ENCODE measurements around the gene CYP4F8.
A peak's percentile ranks its signal among the peaks of the same experiment; 100 is the strongest.

Gene CYP4F8

DNA sequence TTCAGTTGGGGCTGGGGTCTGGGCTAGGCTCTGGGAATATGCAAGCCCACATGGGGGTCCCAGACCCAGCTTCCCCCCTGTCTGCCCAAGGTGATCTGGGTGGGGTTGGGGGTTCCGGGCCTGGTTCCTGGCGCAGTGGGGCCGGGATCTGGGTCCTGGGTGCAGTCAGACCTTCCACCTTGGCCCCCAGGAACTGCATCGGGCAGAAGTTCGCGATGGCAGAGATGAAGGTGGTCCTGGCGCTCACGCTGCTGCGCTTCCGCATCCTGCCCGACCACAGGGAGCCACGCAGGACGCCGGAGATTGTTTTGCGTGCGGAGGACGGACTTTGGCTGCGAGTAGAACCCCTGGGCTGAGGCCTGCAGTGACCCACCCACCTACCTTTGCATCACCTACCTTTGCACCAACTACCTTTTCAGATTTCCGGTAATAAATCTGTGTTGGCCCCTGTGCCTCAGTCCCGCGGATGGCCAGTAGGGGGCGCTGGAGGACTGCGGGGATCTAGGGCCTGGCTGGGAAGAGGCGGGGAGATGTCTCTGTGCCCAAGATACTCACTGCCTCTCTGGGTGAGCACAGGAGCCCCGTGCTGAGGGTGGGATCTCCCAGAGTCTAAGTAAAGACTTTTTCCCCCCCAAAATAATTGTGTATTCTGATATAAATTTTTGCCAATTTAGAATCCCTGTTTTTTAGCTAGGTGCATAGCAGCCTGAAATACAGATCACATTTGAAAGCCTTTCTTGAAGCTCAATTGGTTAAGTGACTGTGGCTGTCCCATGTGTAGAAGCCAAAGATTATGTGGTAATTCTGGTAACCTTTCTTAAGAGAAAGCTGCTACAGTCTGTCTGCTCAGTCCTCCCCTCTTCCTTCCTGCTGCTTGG, 14.2 kb downstream of the CYP4F8 start:
- Histone ChIP-seq H3K4me1 (ENCODE audit: control extremely low read depth in 1 of 4, control insufficient read depth in 4 of 4, insufficient read depth in 4 of 4, low read length in 3 of 4) (peaks cover 0 to 6% (median 3%) of the 10 kb centered on the region in 4 experiments), H3K4me3 (ENCODE audit: control insufficient read depth in 1 of 7, extremely low read depth in 1 of 7, insufficient read depth in 4 of 7, low read depth in 2 of 7, low read length in 6 of 7) (peak overlapping the region in 1 of 7 experiments; percentile 10), H3K36me3 (ENCODE audit: control insufficient read depth in 4 of 4, insufficient read depth in 4 of 4, low read length in 3 of 4) (no peaks in the 10 kb centered on the region), H3K9me3 (ENCODE audit: control extremely low read depth in 1 of 5, control insufficient read depth in 4 of 5, insufficient read depth in 2 of 5, low read depth in 1 of 5, low read length in 4 of 5) (no peaks in the 10 kb centered on the region), H3K27me3 (replicated peaks in 2 of 5; ENCODE audit: control insufficient read depth in 4 of 5, insufficient read depth in 5 of 5, low read length in 4 of 5) (peaks cover 0 to 14% (median 2%) of the 10 kb centered on the region in 5 experiments), H3K27ac (ENCODE audit: insufficient read depth in 1 of 2, low read depth in 1 of 2, low read length in 2 of 2, poor library complexity in 1 of 2, severe bottlenecking in 2 of 2) (no peak overlapping the region)
- ChIA-PET POLR2A (no interaction called here), CTCF (interaction anchor here (0.6 to 1.2 kb wide), 7 partner anchors 54 to 628 kb away, joined by 3 to 4 read pairs (median 3); no protein-coding TSS in a partner anchor)
- 11% methylated on average over 20 of the region's 25 CpGs for WGBS (ENCODE audit: insufficient coverage)
- DNase-seq: peak; percentile 73 to 82 (median 76)

DNA sequence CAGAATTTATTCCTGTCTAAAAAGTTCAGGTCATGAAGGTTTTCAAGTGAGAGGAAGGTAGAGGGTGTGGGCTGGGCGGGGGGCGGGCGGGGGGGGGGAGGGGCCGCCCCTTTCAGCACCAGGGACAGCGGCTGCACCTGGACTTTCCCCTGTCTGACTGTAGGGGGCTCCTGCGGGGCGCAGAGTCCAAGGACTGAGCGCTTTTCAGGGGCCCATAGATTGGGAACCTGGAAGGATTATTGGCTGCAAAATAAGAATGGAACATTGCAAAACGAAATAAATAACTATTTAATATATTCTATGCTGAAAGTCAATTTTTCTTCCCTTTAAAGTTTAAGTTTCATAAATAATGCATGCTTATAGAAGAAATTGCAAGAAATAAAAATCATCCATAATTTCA, 16.8 kb downstream of the CYP4F8 start:
- Histone ChIP-seq H3K9me3 (ENCODE audit: control extremely low read depth in 1 of 5, control insufficient read depth in 4 of 5, insufficient read depth in 2 of 5, low read depth in 1 of 5, low read length in 4 of 5) (peaks cover 0 to 3% (median 0%) of the 10 kb centered on the region in 5 experiments), H3K4me1 (ENCODE audit: control extremely low read depth in 1 of 4, control insufficient read depth in 4 of 4, insufficient read depth in 4 of 4, low read length in 3 of 4) (peaks cover 0 to 6% (median 4%) of the 10 kb centered on the region in 4 experiments), H3K27me3 (replicated peaks in 2 of 5; ENCODE audit: control insufficient read depth in 4 of 5, insufficient read depth in 5 of 5, low read length in 4 of 5) (peaks cover 0 to 23% (median 2%) of the 10 kb centered on the region in 5 experiments), H3K27ac (ENCODE audit: insufficient read depth in 1 of 2, low read depth in 1 of 2, low read length in 2 of 2, poor library complexity in 1 of 2, severe bottlenecking in 2 of 2) (no peak overlapping the region), H3K4me3 (ENCODE audit: control insufficient read depth in 1 of 7, extremely low read depth in 1 of 7, insufficient read depth in 4 of 7, low read depth in 2 of 7, low read length in 6 of 7) (no peak overlapping the region), H3K36me3 (ENCODE audit: control insufficient read depth in 4 of 4, insufficient read depth in 4 of 4, low read length in 3 of 4) (no peaks in the 10 kb centered on the region)
- DNase-seq: peak; percentile 44 to 66 (median 55)
- CTCF ChIA-PET: interaction anchor here (1.1 to 3.6 kb wide), 3 partner anchors 17 to 179 kb away, joined by 3 to 17 read pairs (median 5); no protein-coding TSS in a partner anchor
- WGBS (ENCODE audit: insufficient coverage): no CpG with 5 or more reads among the region's 9 CpGs
- POLR2A ChIA-PET: no interaction called here

DNA sequence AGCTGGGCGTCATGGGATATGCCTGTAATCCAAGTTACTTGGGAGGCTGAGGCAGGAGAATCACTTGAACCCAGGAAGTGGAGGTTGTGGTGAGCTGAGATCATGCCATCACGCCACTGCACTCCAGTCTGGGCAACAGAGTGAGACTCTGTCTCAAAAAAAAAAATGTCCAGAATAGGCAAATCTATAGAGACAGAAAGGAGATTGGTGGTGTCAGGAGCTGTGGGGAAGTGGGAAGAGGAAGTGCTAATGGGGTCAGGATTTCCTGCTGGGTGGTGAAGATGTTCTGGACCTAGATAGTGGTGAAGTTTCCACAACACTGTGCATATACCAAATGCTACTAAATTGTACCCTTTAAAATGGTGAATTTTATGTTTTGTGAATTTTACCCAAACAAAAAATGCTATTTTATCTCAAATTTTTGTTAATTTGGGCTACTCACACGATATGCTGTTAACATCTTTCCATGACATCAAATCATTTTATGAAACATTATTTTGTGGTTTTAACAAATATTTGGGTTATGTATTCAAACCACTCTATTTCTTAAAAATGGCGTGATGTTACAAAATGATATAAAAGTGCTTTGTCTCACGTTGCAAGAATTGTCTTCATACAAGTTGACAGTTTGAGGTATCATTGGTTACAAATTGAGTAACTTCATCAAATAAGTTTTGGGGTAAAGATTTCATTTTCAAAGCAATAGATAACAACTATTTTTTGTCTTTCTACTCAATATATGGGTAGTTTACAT, 18.2 kb downstream of the CYP4F8 start:
- Histone ChIP-seq H3K27me3 (replicated peaks in 2 of 5; ENCODE audit: control insufficient read depth in 4 of 5, insufficient read depth in 5 of 5, low read length in 4 of 5) (peaks cover 0 to 19% (median 2%) of the 10 kb centered on the region in 5 experiments), H3K4me1 (ENCODE audit: control extremely low read depth in 1 of 4, control insufficient read depth in 4 of 4, insufficient read depth in 4 of 4, low read length in 3 of 4) (peaks cover 0 to 6% (median 4%) of the 10 kb centered on the region in 4 experiments), H3K36me3 (ENCODE audit: control insufficient read depth in 4 of 4, insufficient read depth in 4 of 4, low read length in 3 of 4) (no peaks in the 10 kb centered on the region), H3K9me3 (ENCODE audit: control extremely low read depth in 1 of 5, control insufficient read depth in 4 of 5, insufficient read depth in 2 of 5, low read depth in 1 of 5, low read length in 4 of 5) (peaks cover 0 to 3% (median 0%) of the 10 kb centered on the region in 5 experiments), H3K4me3 (ENCODE audit: control insufficient read depth in 1 of 7, extremely low read depth in 1 of 7, insufficient read depth in 4 of 7, low read depth in 2 of 7, low read length in 6 of 7) (no peak overlapping the region), H3K27ac (ENCODE audit: insufficient read depth in 1 of 2, low read depth in 1 of 2, low read length in 2 of 2, poor library complexity in 1 of 2, severe bottlenecking in 2 of 2) (no peak overlapping the region)
- 63% methylated on average over 2 of the region's 5 CpGs for WGBS (ENCODE audit: insufficient coverage)
- ChIA-PET POLR2A (no interaction called here), CTCF (interaction anchor here (1.6 to 3.6 kb wide), 2 partner anchors 16 to 178 kb away, joined by 3 to 17 read pairs; no protein-coding TSS in a partner anchor)
- no peak for DNase-seq

DNA sequence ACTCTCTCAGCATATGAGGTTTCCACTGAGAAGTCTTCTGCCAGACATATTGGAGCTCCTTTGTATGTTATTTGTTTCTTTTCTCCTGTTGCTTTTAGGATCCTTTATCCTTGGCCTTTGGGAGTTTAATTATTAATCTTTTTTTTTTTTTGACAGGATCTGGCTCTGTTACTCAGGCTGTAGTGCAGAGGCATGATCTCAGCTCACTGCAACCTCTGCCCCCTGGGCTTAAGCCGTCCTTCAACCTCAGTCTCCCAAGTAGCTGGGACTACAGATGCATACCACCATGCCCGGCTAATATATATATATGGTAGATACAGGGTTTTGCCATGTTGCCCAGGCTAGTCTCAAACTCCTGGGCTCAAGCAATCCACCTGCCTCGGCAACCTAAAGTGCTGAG, 19.1 kb downstream of the CYP4F8 start:
- 89% methylated on average over 1 of the region's 3 CpGs for WGBS (ENCODE audit: insufficient coverage)
- ChIA-PET CTCF (interaction anchor here (0.9 to 1.3 kb wide), 2 partner anchors 45 to 69 kb away, joined by 3 to 4 read pairs; no protein-coding TSS in a partner anchor), POLR2A (no interaction called here)
- no peak for DNase-seq
- peaks cover 0 to 6% (median 3%) of the 10 kb centered on the region in 4 experiments for H3K4me1 ChIP-seq (ENCODE audit: control extremely low read depth in 1 of 4, control insufficient read depth in 4 of 4, insufficient read depth in 4 of 4, low read length in 3 of 4)
- no peak overlapping the region for H3K27ac ChIP-seq (ENCODE audit: insufficient read depth in 1 of 2, low read depth in 1 of 2, low read length in 2 of 2, poor library complexity in 1 of 2, severe bottlenecking in 2 of 2)
- no peaks in the 10 kb centered on the region for H3K36me3 ChIP-seq (ENCODE audit: control insufficient read depth in 4 of 4, insufficient read depth in 4 of 4, low read length in 3 of 4)
- H3K9me3 ChIP-seq (ENCODE audit: control extremely low read depth in 1 of 5, control insufficient read depth in 4 of 5, insufficient read depth in 2 of 5, low read depth in 1 of 5, low read length in 4 of 5): peaks cover 0 to 3% (median 0%) of the 10 kb centered on the region in 5 experiments
- peaks cover 0 to 15% (median 2%) of the 10 kb centered on the region in 5 experiments for H3K27me3 ChIP-seq (replicated peaks in 2 of 5; ENCODE audit: control insufficient read depth in 4 of 5, insufficient read depth in 5 of 5, low read length in 4 of 5)
- no peak overlapping the region for H3K4me3 ChIP-seq (ENCODE audit: control insufficient read depth in 1 of 7, extremely low read depth in 1 of 7, insufficient read depth in 4 of 7, low read depth in 2 of 7, low read length in 6 of 7)

DNA sequence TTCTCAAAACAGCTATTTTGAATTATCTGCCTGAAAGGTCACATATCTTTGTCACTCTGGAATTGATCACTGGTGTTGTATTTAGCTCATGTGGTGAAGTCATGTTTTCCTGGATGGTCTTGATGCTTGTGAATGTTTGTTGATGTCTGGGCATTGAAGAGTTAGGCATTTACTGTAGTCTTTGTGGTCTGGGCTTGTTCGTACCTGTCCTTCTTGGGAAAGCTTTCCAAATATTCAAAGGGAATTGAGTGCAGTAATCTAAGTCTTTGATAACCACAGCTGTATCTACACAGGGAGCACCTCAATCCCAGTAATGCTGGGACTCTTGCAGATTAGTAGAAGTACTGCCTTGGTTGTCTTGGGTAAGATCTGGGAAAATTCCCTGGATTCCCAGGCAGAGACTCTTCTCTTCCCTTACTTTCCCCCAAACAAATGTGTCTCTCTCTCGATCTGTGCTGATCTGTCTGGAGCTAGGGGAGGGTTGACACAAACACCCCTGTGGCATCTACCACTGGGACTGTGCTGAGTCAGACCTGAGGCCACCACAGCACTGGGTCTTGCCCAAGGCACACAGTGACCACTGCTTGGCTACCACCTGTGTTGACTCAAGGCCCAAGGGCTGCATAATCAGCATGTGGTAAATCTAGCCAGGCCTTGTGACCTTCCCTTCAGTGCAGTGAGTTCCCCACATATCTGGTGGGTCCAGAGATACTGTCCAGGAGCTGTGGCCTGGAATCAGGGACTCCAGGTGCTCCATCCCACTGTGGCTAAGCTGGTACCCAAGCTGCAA, 20.2 kb downstream of the CYP4F8 start:
- ChIA-PET POLR2A (no interaction called here), CTCF (interaction anchor here (0.9 to 1.3 kb wide), 3 partner anchors 44 to 174 kb away, joined by 3 to 4 read pairs (median 3); no protein-coding TSS in a partner anchor)
- peaks cover 0 to 15% (median 2%) of the 10 kb centered on the region in 5 experiments for H3K27me3 ChIP-seq (replicated peaks in 2 of 5; ENCODE audit: control insufficient read depth in 4 of 5, insufficient read depth in 5 of 5, low read length in 4 of 5)
- H3K36me3 ChIP-seq (ENCODE audit: control insufficient read depth in 4 of 4, insufficient read depth in 4 of 4, low read length in 3 of 4): no peaks in the 10 kb centered on the region
- H3K4me3 ChIP-seq (ENCODE audit: control insufficient read depth in 1 of 7, extremely low read depth in 1 of 7, insufficient read depth in 4 of 7, low read depth in 2 of 7, low read length in 6 of 7): no peak overlapping the region
- no peak overlapping the region for H3K27ac ChIP-seq (ENCODE audit: insufficient read depth in 1 of 2, low read depth in 1 of 2, low read length in 2 of 2, poor library complexity in 1 of 2, severe bottlenecking in 2 of 2)
- peaks cover 0 to 3% (median 0%) of the 10 kb centered on the region in 5 experiments for H3K9me3 ChIP-seq (ENCODE audit: control extremely low read depth in 1 of 5, control insufficient read depth in 4 of 5, insufficient read depth in 2 of 5, low read depth in 1 of 5, low read length in 4 of 5)
- no peak for DNase-seq
- no CpG with 5 or more reads among the region's 2 CpGs for WGBS (ENCODE audit: insufficient coverage)
- peaks cover 0 to 6% (median 2%) of the 10 kb centered on the region in 4 experiments for H3K4me1 ChIP-seq (ENCODE audit: control extremely low read depth in 1 of 4, control insufficient read depth in 4 of 4, insufficient read depth in 4 of 4, low read length in 3 of 4)

DNA sequence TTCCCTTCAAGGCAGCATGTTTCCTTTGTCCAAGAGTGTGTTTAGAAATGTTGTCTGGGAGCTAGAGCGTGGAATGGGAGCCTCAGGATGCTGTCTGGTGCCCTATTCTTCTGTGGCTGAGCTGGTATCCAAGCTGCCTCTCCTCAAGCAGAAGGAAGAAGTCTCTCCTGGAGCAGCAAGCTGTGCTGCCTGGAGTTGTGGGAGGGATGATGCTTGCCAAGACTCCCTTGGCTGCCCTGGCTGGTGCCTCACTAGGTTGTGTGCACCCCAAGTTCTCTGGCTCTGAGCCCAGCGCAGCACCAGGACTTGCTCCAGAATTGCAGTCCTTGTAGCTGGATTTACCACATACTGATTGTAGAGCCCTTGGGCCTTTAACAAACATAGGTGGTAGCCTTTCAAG, 21.0 kb downstream of the CYP4F8 start:
- DNase-seq: no peak
- CTCF ChIA-PET: interaction anchor here (1.1 kb wide), 1 partner anchor 173 kb away, joined by 3 read pairs; no protein-coding TSS in a partner anchor
- H3K4me1 ChIP-seq (ENCODE audit: control extremely low read depth in 1 of 4, control insufficient read depth in 4 of 4, insufficient read depth in 4 of 4, low read length in 3 of 4): peaks cover 0 to 6% (median 3%) of the 10 kb centered on the region in 4 experiments
- H3K4me3 ChIP-seq (ENCODE audit: control insufficient read depth in 1 of 7, extremely low read depth in 1 of 7, insufficient read depth in 4 of 7, low read depth in 2 of 7, low read length in 6 of 7): no peak overlapping the region
- 89% methylated on average over 1 of the region's 2 CpGs for WGBS (ENCODE audit: insufficient coverage)
- POLR2A ChIA-PET: no interaction called here
- no peaks in the 10 kb centered on the region for H3K36me3 ChIP-seq (ENCODE audit: control insufficient read depth in 4 of 4, insufficient read depth in 4 of 4, low read length in 3 of 4)
- H3K9me3 ChIP-seq (ENCODE audit: control extremely low read depth in 1 of 5, control insufficient read depth in 4 of 5, insufficient read depth in 2 of 5, low read depth in 1 of 5, low read length in 4 of 5): peaks cover 0 to 3% (median 0%) of the 10 kb centered on the region in 5 experiments
- H3K27ac ChIP-seq (ENCODE audit: insufficient read depth in 1 of 2, low read depth in 1 of 2, low read length in 2 of 2, poor library complexity in 1 of 2, severe bottlenecking in 2 of 2): no peak overlapping the region
- peaks cover 0 to 15% (median 2%) of the 10 kb centered on the region in 5 experiments for H3K27me3 ChIP-seq (replicated peaks in 2 of 5; ENCODE audit: control insufficient read depth in 4 of 5, insufficient read depth in 5 of 5, low read length in 4 of 5)
